ENCODE data around the gene SMG6. TPM values are rescaled to one million over a fixed set of nuclear protein-coding genes. Genes with fewer than 3 reads are reported as not detected.

Gene SMG6
- total RNA-seq, 1 experiment from 2014 or later, result 33.8 TPM

DNA sequence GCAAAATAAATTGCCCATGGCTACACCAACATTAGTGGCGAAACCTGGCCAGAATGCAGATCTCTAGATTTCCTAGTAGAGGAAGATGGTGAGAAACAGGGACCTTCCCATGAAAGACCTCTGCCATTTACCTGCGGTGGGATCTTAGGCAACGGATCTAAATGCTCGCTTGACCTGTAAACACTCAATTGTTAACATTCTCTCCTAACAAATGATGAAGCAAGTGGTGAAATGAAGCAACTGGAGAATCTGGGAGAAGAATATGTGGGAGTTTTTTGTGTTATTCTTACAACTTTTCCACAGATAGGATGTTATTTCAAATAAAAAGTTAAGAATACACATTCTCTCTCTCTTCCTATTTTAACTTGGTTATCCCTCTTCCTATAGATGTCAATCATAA lies 56.6 kb downstream of the SMG6 start:
- Mint-ChIP-seq H3K9me3 (ENCODE audit: unreplicated experiment) (no peaks in the 10 kb centered on the region), H3K36me3 (ENCODE audit: insufficient read depth, unreplicated experiment) (peaks cover 31% of the 10 kb centered on the region), H3K27ac (ENCODE audit: unreplicated experiment) (no peak overlapping the region), H3K4me1 (ENCODE audit: low read depth, unreplicated experiment) (no peaks in the 10 kb centered on the region), H3K27me3 (ENCODE audit: insufficient read depth, unreplicated experiment) (no peaks in the 10 kb centered on the region), H3K4me3 (ENCODE audit: unreplicated experiment) (no peak overlapping the region)
- TF ChIP-seq, protein P1, sequence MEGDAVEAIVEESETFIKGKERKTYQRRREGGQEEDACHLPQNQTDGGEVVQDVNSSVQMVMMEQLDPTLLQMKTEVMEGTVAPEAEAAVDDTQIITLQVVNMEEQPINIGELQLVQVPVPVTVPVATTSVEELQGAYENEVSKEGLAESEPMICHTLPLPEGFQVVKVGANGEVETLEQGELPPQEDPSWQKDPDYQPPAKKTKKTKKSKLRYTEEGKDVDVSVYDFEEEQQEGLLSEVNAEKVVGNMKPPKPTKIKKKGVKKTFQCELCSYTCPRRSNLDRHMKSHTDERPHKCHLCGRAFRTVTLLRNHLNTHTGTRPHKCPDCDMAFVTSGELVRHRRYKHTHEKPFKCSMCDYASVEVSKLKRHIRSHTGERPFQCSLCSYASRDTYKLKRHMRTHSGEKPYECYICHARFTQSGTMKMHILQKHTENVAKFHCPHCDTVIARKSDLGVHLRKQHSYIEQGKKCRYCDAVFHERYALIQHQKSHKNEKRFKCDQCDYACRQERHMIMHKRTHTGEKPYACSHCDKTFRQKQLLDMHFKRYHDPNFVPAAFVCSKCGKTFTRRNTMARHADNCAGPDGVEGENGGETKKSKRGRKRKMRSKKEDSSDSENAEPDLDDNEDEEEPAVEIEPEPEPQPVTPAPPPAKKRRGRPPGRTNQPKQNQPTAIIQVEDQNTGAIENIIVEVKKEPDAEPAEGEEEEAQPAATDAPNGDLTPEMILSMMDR (IDR thresholded peaks at IDR 0.05; ENCODE audit: insufficient read depth in 1 of 2, low read depth in 1 of 2, low read length in 1 of 2, severe bottlenecking in 1 of 2, unreplicated experiment in 1 of 2), result no peak
- intact Hi-C loops (cut with micrococcal nuclease; ENCODE audit: unreplicated experiment), result loop anchor here (10.0 kb wide), 1 partner anchor 152 kb away; no protein-coding TSS in a partner anchor
- POLR2A ChIA-PET, result no interaction called here
- CTCF ChIA-PET, result no interaction called here
- no peaks in the 10 kb centered on the region for H3K9me3 ChIP-seq
- no peaks in the 10 kb centered on the region; the same call in 1 of the 2 replicates for H3K36me3 ChIP-seq (ENCODE audit: control insufficient read depth, insufficient read depth, low read length)
- no peak overlapping the region for H3K4me3 ChIP-seq (ENCODE audit: low read depth, low read length)
- no TSS peak for BruUV-seq (replicated peaks)
- no peaks in the 10 kb centered on the region for H3K27me3 ChIP-seq (replicated peaks; ENCODE audit: control insufficient read depth, insufficient read depth, low read length)
- no peaks in the 10 kb centered on the region for H3K4me1 ChIP-seq
- DNase-seq, result no peak

DNA sequence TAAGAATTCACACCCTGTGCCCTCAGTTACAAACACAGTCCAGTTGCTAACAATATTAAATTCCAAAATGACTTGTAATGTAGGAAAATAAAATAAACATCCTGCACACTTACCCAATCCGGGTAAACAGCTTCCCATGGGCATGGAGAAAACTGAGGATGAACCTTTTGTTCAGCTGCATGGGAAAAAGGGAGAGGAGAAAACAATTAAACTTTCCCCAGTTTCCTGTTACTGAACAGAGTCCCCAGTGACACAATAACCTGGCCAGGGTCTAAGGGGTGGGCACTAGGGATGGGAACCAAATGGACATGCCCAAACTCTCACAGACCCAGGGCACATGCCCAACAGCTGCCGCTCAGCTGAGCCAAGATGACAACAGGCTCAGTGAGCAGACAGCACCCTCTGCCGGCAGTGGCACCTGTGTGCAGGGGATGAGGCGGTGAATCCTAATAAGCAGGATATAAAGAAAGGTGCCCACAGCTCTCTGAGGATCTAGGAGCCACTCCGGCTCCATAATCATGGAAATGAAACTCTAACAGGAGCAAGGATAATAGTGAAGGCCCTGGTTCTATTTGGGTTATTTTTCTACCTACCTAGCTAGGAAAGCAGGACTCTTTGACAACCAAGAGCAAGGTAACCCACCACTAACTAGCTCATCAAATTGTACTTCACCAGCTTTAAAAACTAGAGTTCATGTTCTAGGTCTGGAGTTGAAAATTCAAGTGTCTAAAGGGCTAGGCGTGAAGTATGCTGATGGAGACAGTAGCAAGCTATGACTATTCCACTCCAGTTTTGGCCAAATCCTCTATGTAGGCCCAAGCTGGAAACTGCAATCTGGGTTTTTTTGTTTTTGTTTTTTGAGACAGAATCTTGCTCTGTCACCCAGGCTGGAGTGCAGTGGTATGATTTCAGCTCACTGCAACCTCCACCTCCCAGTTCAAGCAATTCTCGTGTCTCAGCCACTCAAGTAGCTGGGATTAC lies 58.8 kb downstream of the SMG6 start:
- H3K4me1 Mint-ChIP-seq (ENCODE audit: low read depth, unreplicated experiment), result no peaks in the 10 kb centered on the region
- H3K36me3 Mint-ChIP-seq (ENCODE audit: insufficient read depth, unreplicated experiment), result peaks cover 34% of the 10 kb centered on the region
- H3K9me3 Mint-ChIP-seq (ENCODE audit: unreplicated experiment), result no peaks in the 10 kb centered on the region
- no peak overlapping the region for H3K4me3 Mint-ChIP-seq (ENCODE audit: unreplicated experiment)
- no peaks in the 10 kb centered on the region for H3K4me1 ChIP-seq
- H3K27me3 Mint-ChIP-seq (ENCODE audit: insufficient read depth, unreplicated experiment), result no peaks in the 10 kb centered on the region
- no peak overlapping the region for H3K27ac Mint-ChIP-seq (ENCODE audit: unreplicated experiment)
- no peaks in the 10 kb centered on the region for H3K27me3 ChIP-seq (replicated peaks; ENCODE audit: control insufficient read depth, insufficient read depth, low read length)
- TF ChIP-seq, protein P1 (IDR thresholded peaks at IDR 0.05; ENCODE audit: insufficient read depth in 1 of 2, low read depth in 1 of 2, low read length in 1 of 2, severe bottlenecking in 1 of 2, unreplicated experiment in 1 of 2), result peak; percentile 93 to 96
- intact Hi-C loops (cut with micrococcal nuclease; ENCODE audit: unreplicated experiment), result loop anchor here (1.0 to 10.0 kb wide), 2 partner anchors 150 to 192 kb away; no protein-coding TSS in a partner anchor
- peak; percentile 71 to 78 for DNase-seq
- no peaks in the 10 kb centered on the region for H3K9me3 ChIP-seq
- no peaks in the 10 kb centered on the region; the same call in 1 of the 2 replicates for H3K36me3 ChIP-seq (ENCODE audit: control insufficient read depth, insufficient read depth, low read length)
- ChIA-PET POLR2A (interaction anchor here (0.6 kb wide), 1 partner anchor 191 kb away, joined by 16 read pairs; no protein-coding TSS in a partner anchor), CTCF (interaction anchor here (0.6 to 1.7 kb wide), 24 partner anchors 13 to 338 kb away, joined by 3 to 57 read pairs (median 4); partner anchors contain the start of genes HIC1, SGSM2, SMG6 and SRR)
- H3K4me3 ChIP-seq (ENCODE audit: low read depth, low read length), result no peak overlapping the region
- no TSS peak for BruUV-seq (replicated peaks)

DNA sequence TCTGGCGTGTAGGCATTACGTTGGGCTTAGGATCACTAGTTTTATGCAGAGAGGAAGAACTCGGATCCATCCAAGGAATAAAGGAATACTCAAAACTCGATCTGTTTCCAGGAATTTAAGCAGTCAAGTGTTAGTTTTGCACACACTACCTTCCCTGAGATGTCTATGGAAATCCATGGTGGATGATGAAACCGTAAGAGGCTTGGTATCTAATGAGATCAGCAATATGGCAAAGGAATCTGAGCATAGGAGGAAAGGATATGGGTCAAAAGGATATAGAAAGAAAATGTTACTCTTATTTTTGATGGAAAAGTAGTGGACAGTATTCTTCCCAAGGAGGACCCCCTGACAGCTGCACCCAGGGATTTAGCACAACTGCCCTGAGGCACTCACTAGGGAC lies 59.6 kb downstream of the SMG6 start:
- Mint-ChIP-seq H3K36me3 (ENCODE audit: insufficient read depth, unreplicated experiment) (peaks cover 26% of the 10 kb centered on the region), H3K9me3 (ENCODE audit: unreplicated experiment) (no peaks in the 10 kb centered on the region), H3K27me3 (ENCODE audit: insufficient read depth, unreplicated experiment) (no peaks in the 10 kb centered on the region), H3K27ac (ENCODE audit: unreplicated experiment) (no peak overlapping the region), H3K4me3 (ENCODE audit: unreplicated experiment) (no peak overlapping the region), H3K4me1 (ENCODE audit: low read depth, unreplicated experiment) (no peaks in the 10 kb centered on the region)
- Histone ChIP-seq H3K36me3 (ENCODE audit: control insufficient read depth, insufficient read depth, low read length) (no peaks in the 10 kb centered on the region; the same call in 1 of the 2 replicates), H3K4me1 (no peaks in the 10 kb centered on the region), H3K9me3 (no peaks in the 10 kb centered on the region), H3K27me3 (replicated peaks; ENCODE audit: control insufficient read depth, insufficient read depth, low read length) (no peaks in the 10 kb centered on the region), H3K4me3 (ENCODE audit: low read depth, low read length) (no peak overlapping the region)
- CTCF ChIA-PET, result interaction anchor here (0.9 to 1.7 kb wide), 6 partner anchors 16 to 335 kb away, joined by 3 to 57 read pairs (median 6); partner anchors contain the start of genes HIC1, SMG6 and SRR
- BruUV-seq (replicated peaks), result no TSS peak
- no peak for DNase-seq
- intact Hi-C loops (cut with micrococcal nuclease; ENCODE audit: unreplicated experiment), result loop anchor here (1.0 to 10.0 kb wide), 2 partner anchors 149 to 191 kb away; no protein-coding TSS in a partner anchor
- TF ChIP-seq, protein P1 (IDR thresholded peaks at IDR 0.05; ENCODE audit: insufficient read depth in 1 of 2, low read depth in 1 of 2, low read length in 1 of 2, severe bottlenecking in 1 of 2, unreplicated experiment in 1 of 2), result no peak
- POLR2A ChIA-PET, result no interaction called here
